GM23248 (cell line): ENCODE results near the gene CUX1. TPM values are rescaled to one million over a fixed set of nuclear protein-coding genes. Genes with fewer than 3 reads are reported as not detected.
"Not testable (repeated sequence)": the region's sequence is repeated elsewhere in the genome, so short reads cannot be mapped to it uniquely, and the experiment has no call there.

Experiments used
- DNase-seq: peaks from one replicate; pipeline ENCODE4 v3.0.0-alpha.2; 2015
- H2AFZ ChIP-seq: fragments of 200-600 bp; sonication (generic); 2 replicates; pipeline ENCODE4 v1.6.1; 2016; ENCODE audit warnings: antibody characterized with exemption
- H3F3A ChIP-seq: fragments of 200-600 bp; sonication (generic); 2 replicates; pipeline ENCODE4 v1.6.1; 2016; ENCODE audit warnings: mild to moderate bottlenecking, antibody characterized with exemption, mixed run types; ENCODE audit not compliant: insufficient read depth
- H3K27ac ChIP-seq: fragments of 200-600 bp; sonication (generic); 2 replicates; pipeline ENCODE4 v1.5.1; 2016; ENCODE audit warnings: mild to moderate bottlenecking
- H3K27me3 ChIP-seq: fragments of 200-600 bp; sonication (generic); replicated peaks from 2 replicates; pipeline ENCODE4 v1.6.1; 2016; ENCODE audit warnings: mild to moderate bottlenecking; ENCODE audit not compliant: insufficient read depth
- H3K36me3 ChIP-seq: fragments of 200-600 bp; sonication (generic); 2 replicates; pipeline ENCODE4 v1.6.1; 2016; ENCODE audit warnings: low read depth, mild to moderate bottlenecking
- H3K4me1 ChIP-seq: fragments of 200-600 bp; sonication (generic); 2 replicates; pipeline ENCODE4 v1.6.1; 2016; ENCODE audit warnings: mild to moderate bottlenecking; ENCODE audit not compliant: insufficient read depth
- H3K4me2 ChIP-seq: fragments of 200-600 bp; sonication (generic); one replicate; pipeline ENCODE4 v1.6.1; 2016; ENCODE audit warnings: mild to moderate bottlenecking; ENCODE audit not compliant: unreplicated experiment
- H3K4me3 ChIP-seq: fragments of 200-600 bp; sonication (generic); 2 replicates; pipeline ENCODE4 v1.5.1; 2016; ENCODE audit warnings: mild to moderate bottlenecking
- H3K79me2 ChIP-seq: fragments of 200-600 bp; sonication (generic); 2 replicates; pipeline ENCODE4 v1.6.1; 2016; ENCODE audit warnings: mild to moderate bottlenecking; ENCODE audit not compliant: insufficient read depth
- H3K9ac ChIP-seq: fragments of 200-600 bp; sonication (generic); 2 replicates; pipeline ENCODE4 v1.6.1; 2016; ENCODE audit warnings: mild to moderate bottlenecking
- H3K9me2 ChIP-seq: fragments of 200-600 bp; sonication (generic); 2 replicates; pipeline ENCODE4 v1.6.1; 2016; ENCODE audit warnings: mixed run types, mild to moderate bottlenecking, moderate library complexity; ENCODE audit not compliant: insufficient read depth
- H3K9me3 ChIP-seq: fragments of 200-600 bp; sonication (generic); one replicate; pipeline ENCODE4 v1.6.1; 2017; ENCODE audit warnings: low read depth
- H4K20me1 ChIP-seq: fragments of 200-600 bp; sonication (generic); 2 replicates; pipeline ENCODE4 v1.6.0; 2016; ENCODE audit not compliant: insufficient read depth
- EZH2 ChIP-seq: fragments of 200-600 bp; sonication (generic); IDR thresholded peaks from 2 replicates; pipeline ENCODE4 v1.6.1; 2018; ENCODE audit warnings: antibody characterized with exemption, mild to moderate bottlenecking; ENCODE audit not compliant: insufficient read depth, poor library complexity, severe bottlenecking
- EZH2phosphoT487 ChIP-seq: fragments of 200-600 bp; sonication (generic); IDR thresholded peaks from 2 replicates; pipeline ENCODE4 v1.6.1; 2018; ENCODE audit warnings: antibody characterized with exemption, moderate library complexity, mild to moderate bottlenecking, low read depth; ENCODE audit not compliant: insufficient read depth
- WGBS, 2 experiments: methylation state at CpG; one replicate each; pipeline ENCODE4 v1.1.6; 2015 to 2017; ENCODE audit warnings: low lambda C conversion rate in 2 of 2, low coverage in 1 of 2; ENCODE audit errors: missing lambda C conversion rate in 2 of 2; 5-methylcytosine and 5-hydroxymethylcytosine counted together
- in situ Hi-C: fragments of 300-500 bp; cut with MboI; formaldehyde crosslinking; loops from 2 replicates; pipeline ENCODE4 v1.15.0; 2020
- polyA plus RNA-seq: library from polyadenylated mRNA; unstranded; fragments of >200 nt; fragmentation: Nextera tagmentation; extraction: Ambion mirVana; gene quantifications from 2 replicates; pipeline ENCODE4 v1.2.1, GENCODE V29; 2016
- total RNA-seq: library from RNA; depleted of rRNA; stranded (reverse); fragments of >200 nt; shearing (Covaris generic); gene quantifications from 2 replicates; pipeline ENCODE4 v1.2.3, GENCODE V29; 2014

Gene CUX1
- total and polyA plus RNA-seq, 2 experiments from 2014 or later, result 30.2 to 34.9 TPM

GRCh38 chr7:102180727-102181126 lies 363.3 kb downstream of the CUX1 start:
- no peak for TF ChIP-seq EZH2
- TF ChIP-seq EZH2phosphoT487, result no peak
- H3K4me1 ChIP-seq, result no peaks in the 10 kb centered on the region
- H3K36me3 ChIP-seq, result peaks cover 6% of the 10 kb centered on the region; the same call in 1 of the 2 replicates
- no peak overlapping the region for H3K4me2 ChIP-seq
- H2AFZ ChIP-seq, result no peak overlapping the region
- no peak overlapping the region for H3K9ac ChIP-seq
- no peak overlapping the region for H3K4me3 ChIP-seq
- H3F3A ChIP-seq, result no peaks in the 10 kb centered on the region
- no peaks in the 10 kb centered on the region for H3K9me2 ChIP-seq
- H3K9me3 ChIP-seq, result no peaks in the 10 kb centered on the region
- WGBS, 2 experiments, result 89 to 90% methylated on average over 10 of the region's 10 CpGs
- H4K20me1 ChIP-seq, result no peaks in the 10 kb centered on the region
- in situ Hi-C loops, result no loop called here
- no peak overlapping the region for H3K27ac ChIP-seq
- H3K27me3 ChIP-seq, result no peaks in the 10 kb centered on the region
- DNase-seq, result no peak
- no peaks in the 10 kb centered on the region for H3K79me2 ChIP-seq

- no peak for TF ChIP-seq EZH2
- no peak for TF ChIP-seq EZH2phosphoT487
- DNase-seq, result no peak
- H3K79me2 ChIP-seq, result no peaks in the 10 kb centered on the region
- H4K20me1 ChIP-seq, result no peaks in the 10 kb centered on the region
- no peaks in the 10 kb centered on the region for H3K27me3 ChIP-seq
- H3F3A ChIP-seq, result no peaks in the 10 kb centered on the region
- WGBS, 2 experiments, result 95 to 97% methylated on average over 8 of the region's 8 CpGs
- H2AFZ ChIP-seq, result no peak overlapping the region
- no peaks in the 10 kb centered on the region for H3K9me2 ChIP-seq
- H3K9ac ChIP-seq, result no peak overlapping the region
- H3K27ac ChIP-seq, result no peak overlapping the region
- no peak overlapping the region for H3K4me2 ChIP-seq
- no peak overlapping the region for H3K4me3 ChIP-seq
- no peaks in the 10 kb centered on the region for H3K4me1 ChIP-seq
- H3K36me3 ChIP-seq, result peaks cover 6% of the 10 kb centered on the region; the same call in 1 of the 2 replicates
- in situ Hi-C loops, result no loop called here
- H3K9me3 ChIP-seq, result no peaks in the 10 kb centered on the region
These were observed 364.1 kb downstream of the CUX1 start for GRCh38 chr7:102181517-102181916.

DNA sequence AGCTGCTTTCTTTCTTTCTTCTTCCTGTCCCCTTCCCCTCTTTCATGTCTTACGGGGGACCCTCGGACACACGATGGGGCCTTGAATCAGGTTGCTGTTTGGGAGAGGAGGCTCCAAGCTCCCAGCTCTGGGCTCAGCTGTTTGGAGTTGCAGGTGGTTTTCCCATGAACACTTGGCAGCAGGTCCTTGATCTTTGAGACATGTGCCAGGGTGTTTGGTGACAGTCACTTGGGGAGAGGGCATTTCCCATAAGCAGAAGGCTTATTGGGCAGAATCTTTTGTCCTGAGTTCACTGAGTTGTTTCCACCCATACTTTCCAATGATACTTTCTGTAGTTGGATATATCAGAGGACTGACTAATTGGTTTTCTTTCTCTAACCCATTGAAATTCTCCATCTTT lies 364.6 kb downstream of the CUX1 start:
- DNase-seq, result no peak
- no peak overlapping the region for H2AFZ ChIP-seq
- no peaks in the 10 kb centered on the region for H3K9me3 ChIP-seq
- no peak for TF ChIP-seq EZH2
- TF ChIP-seq EZH2phosphoT487, result no peak
- no peaks in the 10 kb centered on the region for H4K20me1 ChIP-seq
- no peak overlapping the region for H3K27ac ChIP-seq
- no peak overlapping the region for H3K4me2 ChIP-seq
- 76 to 79% methylated on average over 3 of the region's 3 CpGs for WGBS, 2 experiments
- no peak overlapping the region for H3K4me3 ChIP-seq
- H3K79me2 ChIP-seq, result no peaks in the 10 kb centered on the region
- H3K9ac ChIP-seq, result no peak overlapping the region
- H3F3A ChIP-seq, result no peaks in the 10 kb centered on the region
- no peaks in the 10 kb centered on the region for H3K27me3 ChIP-seq
- H3K9me2 ChIP-seq, result no peaks in the 10 kb centered on the region
- peaks cover 6% of the 10 kb centered on the region; the same call in 1 of the 2 replicates for H3K36me3 ChIP-seq
- no peaks in the 10 kb centered on the region for H3K4me1 ChIP-seq
- in situ Hi-C loops, result no loop called here

DNA sequence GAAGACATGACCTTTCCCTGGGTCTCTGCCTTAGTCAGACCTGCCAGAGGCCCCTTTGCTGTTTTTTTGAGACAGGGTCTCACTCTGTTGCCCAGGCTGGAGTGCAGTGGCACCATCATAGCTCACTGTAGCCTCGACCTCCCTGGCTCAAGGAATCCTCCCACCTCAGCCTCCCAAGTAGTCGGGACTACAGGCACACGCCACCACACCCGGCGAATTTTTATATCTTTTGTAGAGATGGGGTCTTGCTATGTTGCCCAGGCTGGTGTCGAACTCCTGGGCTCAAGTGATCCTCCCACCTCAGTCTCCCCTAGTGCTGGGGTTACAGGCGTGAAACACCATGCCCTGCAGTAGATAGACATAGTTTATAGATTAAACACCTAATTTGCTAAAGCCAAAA lies 366.4 kb downstream of the CUX1 start:
- H3K9me2 ChIP-seq, H3K9me3 ChIP-seq, H3K79me2 ChIP-seq, H3K36me3 ChIP-seq, H3F3A ChIP-seq, in situ Hi-C loops, DNase-seq, H3K4me1 ChIP-seq, H3K27me3 ChIP-seq, H2AFZ ChIP-seq, H3K27ac ChIP-seq, H3K9ac ChIP-seq, H3K4me3 ChIP-seq, H3K4me2 ChIP-seq, H4K20me1 ChIP-seq: not testable (repeated sequence)
- WGBS, 2 experiments, result 94 to 95% methylated on average over 7 of the region's 7 CpGs

DNA sequence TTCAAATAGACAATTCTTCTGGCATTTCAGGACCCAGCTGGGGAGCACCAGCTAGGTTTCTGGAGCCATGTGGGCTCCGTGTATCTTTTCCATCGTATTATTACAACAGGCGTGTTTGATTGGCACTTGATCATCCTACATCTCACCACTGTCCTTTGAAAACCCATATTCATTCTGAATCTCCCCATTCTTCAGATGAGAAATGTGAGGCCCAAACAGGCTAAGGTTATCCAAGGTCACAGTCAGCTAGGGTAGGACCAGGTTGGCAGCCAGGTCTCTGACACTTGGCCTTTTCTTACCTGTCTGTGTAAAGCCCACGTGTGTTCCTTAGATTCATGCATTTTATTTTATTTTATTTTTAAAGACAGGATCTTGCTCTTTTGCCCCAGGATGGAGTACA lies 366.9 kb downstream of the CUX1 start:
- WGBS, 2 experiments, result 97 to 100% methylated on average over 4 of the region's 4 CpGs
- H3K4me2 ChIP-seq, result no peak overlapping the region
- H3K4me1 ChIP-seq, result no peaks in the 10 kb centered on the region
- no peak for TF ChIP-seq EZH2phosphoT487
- no peaks in the 10 kb centered on the region for H4K20me1 ChIP-seq
- no peak overlapping the region for H3K4me3 ChIP-seq
- DNase-seq, result no peak
- H3K9me2 ChIP-seq, result no peaks in the 10 kb centered on the region
- H3K27me3 ChIP-seq, result no peaks in the 10 kb centered on the region
- no peaks in the 10 kb centered on the region for H3K9me3 ChIP-seq
- no peak overlapping the region for H2AFZ ChIP-seq
- H3F3A ChIP-seq, result no peaks in the 10 kb centered on the region
- peaks cover 6% of the 10 kb centered on the region; the same call in 1 of the 2 replicates for H3K36me3 ChIP-seq
- H3K79me2 ChIP-seq, result no peaks in the 10 kb centered on the region
- no peak overlapping the region for H3K27ac ChIP-seq
- H3K9ac ChIP-seq, result no peak overlapping the region
- in situ Hi-C loops, result no loop called here
